Astrocyte of the spinal cord (primary cell): ENCODE measurements around the gene NGEF.

ENCODE experiments used
- DNase-seq: peaks from one replicate; pipeline ENCODE4 v3.0.0; 2011; ENCODE audit warnings: low read depth, low spot score
- H3K4me3 ChIP-seq: 2 replicates; pipeline ENCODE4 v1.5.1; 2011; ENCODE audit warnings: low read depth, mild to moderate bottlenecking, low read length, moderate library complexity
- CTCF ChIP-seq: IDR thresholded peaks from 2 replicates; pipeline ENCODE4 v1.5.1; 2012; ENCODE audit warnings: low read depth, mild to moderate bottlenecking, low read length, inconsistent platforms
- in situ Hi-C: cut with HindIII; loops from 2 replicates; pipeline ENCODE4 v1.10.0; 2017; ENCODE audit warnings: low sequenced_read_pairs

The NGEF gene

GRCh38 chr2:232850039-232850438, 163.0 kb downstream of the NGEF start:
- in situ Hi-C loops, result no loop called here
- no peak for DNase-seq
- TF ChIP-seq CTCF, result no peak
- no peak overlapping the region for H3K4me3 ChIP-seq

- TF ChIP-seq CTCF, result no peak
- DNase-seq, result no peak
- in situ Hi-C loops, result no loop called here
- H3K4me3 ChIP-seq, result no peak overlapping the region
These were observed 167.0 kb downstream of the NGEF start for GRCh38 chr2:232846055-232846454.

GRCh38 chr2:232843834-232844233, 169.2 kb downstream of the NGEF start:
- in situ Hi-C loops, result no loop called here
- peak; percentile 15 for TF ChIP-seq CTCF
- DNase-seq, result no peak
- H3K4me3 ChIP-seq, result no peak overlapping the region

- H3K4me3 ChIP-seq, result no peak overlapping the region
- in situ Hi-C loops, result no loop called here
- no peak for TF ChIP-seq CTCF
- no peak for DNase-seq
These were observed 170.4 kb downstream of the NGEF start for GRCh38 chr2:232842689-232843088.

GRCh38 chr2:232839411-232840079, 173.5 kb downstream of the NGEF start:
- no peak for DNase-seq
- no peak for TF ChIP-seq CTCF
- H3K4me3 ChIP-seq, result no peak overlapping the region
- in situ Hi-C loops, result no loop called here

GRCh38 chr2:232838406-232838874, 174.6 kb downstream of the NGEF start:
- in situ Hi-C loops, result no loop called here
- DNase-seq, result peak; percentile 7
- no peak for TF ChIP-seq CTCF
- no peak overlapping the region for H3K4me3 ChIP-seq
